ENCODE data around the gene TSPEAR. TPM values are rescaled to one million over a fixed set of nuclear protein-coding genes. Genes with fewer than 3 reads are reported as not detected.

Gene TSPEAR
- total RNA-seq, 2 experiments from 2014 or later = not detected

DNA sequence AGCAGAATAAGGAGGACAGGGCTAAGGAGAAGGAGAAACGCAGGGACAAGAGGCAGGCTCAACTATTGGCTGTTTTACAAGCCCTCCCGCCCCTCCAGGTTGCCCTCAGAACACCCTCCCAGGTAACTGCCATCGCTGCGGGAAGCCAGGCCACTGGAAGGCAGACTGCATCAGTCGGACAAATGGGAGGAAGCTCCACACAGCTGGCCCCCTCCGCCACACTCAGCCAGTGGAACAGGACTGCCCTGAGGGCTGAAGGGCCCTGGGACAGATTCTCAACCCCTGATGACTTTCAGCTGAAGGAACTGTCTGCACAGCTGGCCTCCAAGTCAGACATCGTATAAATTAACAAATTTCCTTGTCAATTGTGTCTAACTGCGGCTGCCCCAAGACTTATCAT is 234.2 kb downstream of the TSPEAR start:
- BruUV-seq (replicated peaks) = no TSS peak
- intact Hi-C loops (cut with micrococcal nuclease; ENCODE audit: unreplicated experiment) = no loop called here

DNA sequence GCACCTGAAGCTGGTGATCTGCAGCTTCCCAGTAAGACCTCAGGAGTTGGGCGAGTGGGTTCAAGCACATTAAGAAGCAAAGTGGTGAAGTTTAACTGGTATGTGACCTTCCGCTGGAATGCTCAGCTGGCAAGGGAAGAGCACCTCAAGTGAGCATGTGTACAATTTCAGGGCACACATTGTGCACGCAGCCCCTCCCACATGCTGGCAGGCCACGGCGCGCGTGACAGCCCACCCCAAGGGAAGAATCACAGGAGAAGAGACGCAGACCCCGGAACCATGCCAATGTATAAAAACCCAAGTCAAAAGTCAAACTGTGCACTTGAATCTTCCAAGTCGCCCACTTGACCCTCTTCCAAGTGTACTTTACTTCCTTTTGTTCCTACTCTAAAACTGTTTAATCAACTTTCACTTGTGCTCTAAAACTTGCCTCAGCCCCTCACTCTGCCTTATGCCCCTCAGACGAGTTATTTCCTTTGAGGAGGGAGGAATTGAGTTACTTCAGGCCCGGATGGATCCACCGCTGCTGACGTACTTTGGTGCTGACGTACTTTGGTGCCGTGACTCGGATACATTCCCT is 236.0 kb downstream of the TSPEAR start:
- intact Hi-C loops (cut with micrococcal nuclease; ENCODE audit: unreplicated experiment) = no loop called here

More for the DNA sequence above, 234.2 kb downstream of the TSPEAR start:
- TF ChIP-seq, protein P1, sequence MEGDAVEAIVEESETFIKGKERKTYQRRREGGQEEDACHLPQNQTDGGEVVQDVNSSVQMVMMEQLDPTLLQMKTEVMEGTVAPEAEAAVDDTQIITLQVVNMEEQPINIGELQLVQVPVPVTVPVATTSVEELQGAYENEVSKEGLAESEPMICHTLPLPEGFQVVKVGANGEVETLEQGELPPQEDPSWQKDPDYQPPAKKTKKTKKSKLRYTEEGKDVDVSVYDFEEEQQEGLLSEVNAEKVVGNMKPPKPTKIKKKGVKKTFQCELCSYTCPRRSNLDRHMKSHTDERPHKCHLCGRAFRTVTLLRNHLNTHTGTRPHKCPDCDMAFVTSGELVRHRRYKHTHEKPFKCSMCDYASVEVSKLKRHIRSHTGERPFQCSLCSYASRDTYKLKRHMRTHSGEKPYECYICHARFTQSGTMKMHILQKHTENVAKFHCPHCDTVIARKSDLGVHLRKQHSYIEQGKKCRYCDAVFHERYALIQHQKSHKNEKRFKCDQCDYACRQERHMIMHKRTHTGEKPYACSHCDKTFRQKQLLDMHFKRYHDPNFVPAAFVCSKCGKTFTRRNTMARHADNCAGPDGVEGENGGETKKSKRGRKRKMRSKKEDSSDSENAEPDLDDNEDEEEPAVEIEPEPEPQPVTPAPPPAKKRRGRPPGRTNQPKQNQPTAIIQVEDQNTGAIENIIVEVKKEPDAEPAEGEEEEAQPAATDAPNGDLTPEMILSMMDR (conservative IDR thresholded peaks at IDR 0.05; ENCODE audit: low read length) = no peak
- TF ChIP-seq EZH2phosphoT487 (IDR thresholded peaks at IDR 0.05; ENCODE audit: borderline replicate concordance, low read depth, low read length) = no peak
- H3K9me2 ChIP-seq (ENCODE audit: insufficient read depth, low read length) = no peaks in the 10 kb centered on the region
- ChIA-PET POLR2A (no interaction called here), CTCF (ENCODE audit: unreplicated experiment) (no interaction called here)
- no peaks in the 10 kb centered on the region for H3K9me3 ChIP-seq (ENCODE audit: low read length)
- H2AFZ ChIP-seq (ENCODE audit: low read length) = no peak overlapping the region
- no peak overlapping the region for H3K4me3 ChIP-seq (ENCODE audit: low read depth, low read length, poor library complexity, severe bottlenecking)
- DNase-seq (ENCODE audit: low spot score) = no peak
- H3K36me3 ChIP-seq (ENCODE audit: insufficient read depth, low read length) = no peaks in the 10 kb centered on the region
- H3K27ac ChIP-seq (ENCODE audit: low read depth, low read length, poor library complexity, severe bottlenecking) = no peak overlapping the region
- H3K79me2 ChIP-seq (ENCODE audit: insufficient read depth, low read depth, low read length) = no peaks in the 10 kb centered on the region
- H3K4me1 ChIP-seq (ENCODE audit: insufficient read depth, low read length, poor library complexity, severe bottlenecking) = no peaks in the 10 kb centered on the region
- H3K4me2 ChIP-seq (ENCODE audit: low read length) = no peak overlapping the region
- H4K20me1 ChIP-seq (ENCODE audit: insufficient read depth, low read length) = no peaks in the 10 kb centered on the region

More for the DNA sequence above, 236.0 kb downstream of the TSPEAR start:
- H3K4me1 ChIP-seq (ENCODE audit: insufficient read depth, low read length, poor library complexity, severe bottlenecking) = no peaks in the 10 kb centered on the region
- no peak for TF ChIP-seq EZH2phosphoT487 (IDR thresholded peaks at IDR 0.05; ENCODE audit: borderline replicate concordance, low read depth, low read length)
- TF ChIP-seq, protein P1 (conservative IDR thresholded peaks at IDR 0.05; ENCODE audit: low read length) = no peak
- POLR2A ChIA-PET = no interaction called here
- CTCF ChIA-PET (ENCODE audit: unreplicated experiment) = no interaction called here
- no peak overlapping the region for H3K4me2 ChIP-seq (ENCODE audit: low read length)
- H3K27ac ChIP-seq (ENCODE audit: low read depth, low read length, poor library complexity, severe bottlenecking) = no peak overlapping the region
- no peaks in the 10 kb centered on the region for H3K79me2 ChIP-seq (ENCODE audit: insufficient read depth, low read depth, low read length)
- H4K20me1 ChIP-seq (ENCODE audit: insufficient read depth, low read length) = no peaks in the 10 kb centered on the region
- H3K4me3 ChIP-seq (ENCODE audit: low read depth, low read length, poor library complexity, severe bottlenecking) = no peak overlapping the region
- BruUV-seq (replicated peaks) = no TSS peak
- no peaks in the 10 kb centered on the region for H3K36me3 ChIP-seq (ENCODE audit: insufficient read depth, low read length)
- no peaks in the 10 kb centered on the region for H3K9me2 ChIP-seq (ENCODE audit: insufficient read depth, low read length)
- H3K9me3 ChIP-seq (ENCODE audit: low read length) = no peaks in the 10 kb centered on the region
- DNase-seq (ENCODE audit: low spot score) = no peak
- no peak overlapping the region for H2AFZ ChIP-seq (ENCODE audit: low read length)

Measured in OCI-LY7 (cell line).